T-helper 2 cell treated with Interferon-gamma antibody and Interleukin-4, amounts not matched to agents 100 ng/mL and 5 ng/mL, for 36 hours (primary cell): ENCODE data around the gene ANKRD31. TPM values are rescaled to one million over a fixed set of nuclear protein-coding genes. Genes with fewer than 3 reads are reported as not detected.
"Not testable (repeated sequence)": the region's sequence is repeated elsewhere in the genome, so short reads cannot be mapped to it uniquely, and the experiment has no call there.

ENCODE experiments used
- intact Hi-C: fragments of 100-400 bp; cut with micrococcal nuclease; formaldehyde crosslinking; loops from one replicate; pipeline ENCODE4 v1.15.1; 2023
- total RNA-seq: library from RNA; stranded (reverse); gene quantifications from 2 replicates; pipeline ENCODE4 v1.2.3, GENCODE V29; 2022

Gene ANKRD31
- total RNA-seq, 1 donor from 2014 or later = 0.16 TPM

- intact Hi-C loops = no loop called here
Observed at GRCh38 chr5:75156585-75156984, 80.1 kb downstream of the ANKRD31 start.

DNA sequence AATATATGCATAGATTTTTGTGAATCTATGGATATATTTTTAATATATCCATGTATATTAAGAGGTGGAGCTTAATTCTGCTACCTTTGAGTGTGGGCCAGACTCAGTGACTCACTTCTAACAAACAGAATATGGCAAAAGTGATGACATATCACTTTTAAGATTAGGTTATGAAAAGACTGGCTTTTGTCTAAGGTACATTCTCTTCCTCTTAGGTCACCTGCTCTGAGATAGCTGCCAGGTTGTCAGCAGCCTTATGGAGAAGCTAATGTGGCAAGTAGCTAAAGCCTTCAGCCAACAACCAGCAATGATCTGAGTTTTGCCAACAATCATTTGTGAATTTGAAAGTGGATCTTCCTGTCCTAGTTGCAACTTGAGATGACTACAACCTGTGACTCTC, 83.8 kb downstream of the ANKRD31 start:
- intact Hi-C loops = no loop called here

DNA sequence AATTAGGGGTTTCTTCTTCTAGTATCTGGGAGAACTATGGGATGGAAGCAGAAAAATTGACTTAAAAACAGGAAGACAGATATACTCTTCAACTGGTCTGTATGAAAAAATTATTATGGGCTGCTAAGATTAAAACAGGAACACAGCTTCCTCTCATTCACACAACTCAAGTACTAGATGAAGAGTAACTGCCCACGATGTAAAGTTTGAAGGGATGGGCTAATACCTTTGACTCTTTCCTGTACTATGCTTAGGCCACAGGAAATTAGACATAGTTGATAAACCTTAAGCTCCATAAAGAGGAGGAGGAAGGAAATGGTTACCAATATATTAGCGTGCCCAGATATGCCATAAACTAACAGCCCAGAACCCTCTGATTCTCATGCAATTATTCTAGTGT, 88.6 kb downstream of the ANKRD31 start:
- intact Hi-C loops = no loop called here

GRCh38 chr5:75142566-75143136, 94.0 kb downstream of the ANKRD31 start:
- intact Hi-C loops = no loop called here

GRCh38 chr5:75140277-75140676, 96.4 kb downstream of the ANKRD31 start:
- intact Hi-C loops = no loop called here

DNA sequence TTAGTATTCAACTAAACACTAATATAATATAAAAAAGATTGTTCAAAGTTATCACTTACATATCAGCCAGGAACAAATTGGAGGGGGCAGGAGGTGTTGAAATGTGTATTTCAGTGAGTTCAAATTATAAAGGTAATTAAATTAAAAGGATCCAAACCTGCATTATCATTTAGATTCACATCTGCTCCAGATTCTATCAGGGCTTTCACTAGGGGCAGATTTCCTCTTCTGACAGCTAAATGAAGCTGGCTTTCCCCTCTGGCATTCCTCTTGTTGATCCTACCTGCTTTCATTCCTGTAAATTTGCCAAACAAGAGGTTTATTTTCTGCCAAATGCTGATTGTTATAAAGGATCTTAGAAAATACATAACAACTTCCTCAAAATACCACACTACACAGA, 98.0 kb downstream of the ANKRD31 start:
- intact Hi-C loops = no loop called here

DNA sequence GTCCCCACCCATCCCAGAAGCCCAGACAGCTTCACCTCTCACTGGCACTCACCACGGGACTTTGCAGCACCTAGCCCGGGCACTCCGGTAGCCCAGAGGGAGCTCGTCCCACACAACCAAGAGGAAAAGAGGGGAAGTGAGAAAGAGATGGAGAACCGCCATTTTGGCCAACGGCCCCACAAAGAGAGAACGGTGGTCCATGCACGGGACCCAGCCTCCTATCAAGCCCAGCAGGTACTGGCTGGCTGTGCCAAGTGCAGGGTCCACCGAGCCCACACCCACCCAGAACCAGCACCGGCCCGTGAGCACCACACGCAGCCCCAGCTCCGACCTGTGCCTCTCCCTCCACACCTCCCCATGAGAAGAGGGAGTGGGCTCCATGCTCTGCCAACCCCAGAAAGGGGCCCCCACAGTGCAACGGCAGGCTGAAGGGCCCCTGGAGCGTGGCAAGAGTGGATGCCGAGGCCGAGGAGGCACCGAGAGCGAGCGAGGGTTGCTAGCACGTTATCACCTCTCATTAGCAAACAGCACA, 105.8 kb downstream of the ANKRD31 start:
- intact Hi-C loops = no loop called here

DNA sequence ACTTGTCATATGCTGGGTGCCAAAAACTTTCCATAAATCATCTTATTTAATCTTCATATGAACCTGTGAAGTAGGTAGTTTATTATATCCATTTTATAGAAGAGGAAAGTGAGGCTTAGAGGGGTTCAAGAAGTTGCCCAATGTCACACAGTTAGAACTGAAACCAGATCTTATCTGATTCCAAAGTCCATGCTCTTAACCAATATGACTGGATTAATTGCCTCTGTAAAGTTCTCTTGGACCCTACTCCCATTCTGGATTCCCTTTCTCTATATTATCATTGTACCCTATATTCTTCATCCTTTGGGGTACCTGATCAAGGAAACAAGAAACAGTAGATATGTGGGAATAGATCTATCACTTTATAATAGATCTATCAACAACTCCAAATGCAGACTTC, 119.8 kb downstream of the ANKRD31 start:
- intact Hi-C loops = no loop called here

DNA sequence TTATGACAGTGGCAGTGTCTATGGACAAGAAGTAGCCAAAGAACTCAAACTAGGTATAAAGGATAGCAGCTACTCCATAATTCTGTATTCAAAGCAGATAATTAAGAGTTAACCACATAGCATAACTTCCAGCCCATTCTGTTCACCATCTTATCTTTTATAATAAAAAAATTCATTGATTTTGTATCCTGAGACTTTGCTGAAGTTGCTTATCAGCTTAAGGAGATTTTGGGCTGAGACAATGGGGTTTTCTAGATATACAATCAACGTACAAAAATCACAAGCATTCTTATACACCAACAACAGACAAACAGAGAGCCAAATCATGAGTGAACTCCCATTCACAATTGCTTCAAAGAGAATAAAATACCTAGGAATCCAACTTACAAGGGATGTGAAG, 122.4 kb downstream of the ANKRD31 start:
- intact Hi-C loops = not testable (repeated sequence)

GRCh38 chr5:75113354-75114113, 123.1 kb downstream of the ANKRD31 start:
- intact Hi-C loops = no loop called here

DNA sequence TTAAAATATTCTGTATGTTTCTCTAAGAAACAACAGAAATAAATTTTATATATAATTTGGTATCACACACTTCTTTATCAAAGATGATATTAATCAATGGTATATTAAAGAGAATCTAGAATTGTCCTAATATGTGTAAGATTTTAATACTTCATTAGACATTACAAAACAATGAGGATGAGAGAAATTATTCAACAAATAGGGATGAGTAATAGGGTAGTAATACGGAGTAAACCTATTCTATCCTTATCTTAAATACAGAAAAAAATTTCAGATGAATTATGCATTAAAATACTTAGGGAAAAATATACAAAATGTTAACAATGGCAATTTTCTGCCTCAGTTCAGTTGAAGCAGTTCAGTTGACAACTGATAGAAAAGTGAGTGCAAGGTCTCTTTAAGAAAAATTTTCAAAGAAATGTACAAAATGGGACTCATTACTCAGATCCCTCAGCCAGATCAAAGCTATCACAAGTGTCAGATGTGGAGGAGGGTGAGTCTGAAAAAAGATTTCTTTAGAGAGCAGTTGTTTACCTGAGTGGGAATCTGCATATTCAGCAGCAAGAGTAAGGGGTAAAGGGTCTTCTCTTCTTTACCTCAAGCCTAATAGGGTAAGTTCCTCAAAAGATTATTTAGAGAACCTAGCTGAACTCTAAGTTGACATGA, 127.6 kb downstream of the ANKRD31 start:
- intact Hi-C loops = no loop called here

GRCh38 chr5:75108515-75108914, 128.2 kb downstream of the ANKRD31 start:
- intact Hi-C loops = no loop called here

- intact Hi-C loops = not testable (repeated sequence)
Observed at GRCh38 chr5:75095956-75096355, 140.7 kb downstream of the ANKRD31 start.

DNA sequence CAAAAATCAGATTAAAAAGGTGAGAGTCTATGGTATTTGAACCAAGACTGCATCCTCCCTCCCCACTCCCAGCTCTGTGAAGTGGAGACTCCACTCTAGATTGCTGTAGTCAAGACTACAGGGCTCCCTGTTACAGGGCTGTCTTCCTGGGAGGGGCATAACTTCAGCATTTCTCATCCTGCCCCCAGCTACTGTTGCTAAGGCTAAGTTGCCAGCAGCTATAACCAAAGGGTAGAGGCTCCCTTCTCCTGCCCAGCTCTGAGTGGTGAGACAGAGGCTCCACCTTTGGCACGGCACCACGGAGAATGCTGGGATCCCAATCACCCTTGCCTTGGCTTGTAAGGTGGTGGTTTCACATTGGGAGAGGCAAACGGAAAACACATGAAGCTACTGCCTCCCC, 145.1 kb downstream of the ANKRD31 start:
- intact Hi-C loops = no loop called here

DNA sequence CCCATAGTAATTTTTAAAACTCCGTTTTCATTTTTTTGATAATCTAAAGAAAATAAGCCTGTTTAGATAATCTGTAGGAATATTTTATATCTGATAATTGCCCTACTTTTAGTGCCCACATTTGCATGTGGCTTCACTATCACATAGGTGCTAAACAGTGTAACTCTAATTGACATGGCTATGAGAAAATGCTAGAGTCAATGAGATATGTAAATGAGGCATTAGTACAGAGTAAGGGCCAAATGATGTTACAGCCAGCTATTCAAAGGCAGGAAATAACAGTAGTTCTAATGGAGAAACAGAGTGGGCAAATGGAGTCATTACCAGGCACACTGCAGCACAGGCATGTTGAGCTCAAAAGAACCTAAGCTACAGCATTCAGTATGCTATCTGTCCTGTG, 147.0 kb downstream of the ANKRD31 start:
- intact Hi-C loops = no loop called here

GRCh38 chr5:75089137-75089536, 147.5 kb downstream of the ANKRD31 start:
- intact Hi-C loops = no loop called here

DNA sequence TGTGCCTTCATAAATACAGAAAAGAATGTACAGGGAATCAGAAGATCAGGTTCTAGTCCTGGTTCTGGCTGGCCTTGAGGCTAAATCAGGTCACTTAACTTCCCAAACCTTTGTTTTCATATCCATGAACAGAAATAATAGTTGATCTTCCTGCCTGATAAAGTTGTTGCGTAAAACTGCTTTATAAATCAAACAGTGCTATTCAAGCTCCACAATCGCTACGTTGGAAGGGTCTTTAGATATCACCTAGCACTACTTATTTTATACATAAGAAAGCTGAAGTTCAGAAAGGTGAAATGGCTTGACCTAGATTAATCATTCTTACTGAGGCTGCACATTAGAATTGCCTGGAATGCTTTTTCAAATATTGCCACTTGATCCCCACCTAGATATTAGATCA, 148.0 kb downstream of the ANKRD31 start:
- intact Hi-C loops = no loop called here

GRCh38 chr5:75081510-75081909, 155.2 kb downstream of the ANKRD31 start:
- intact Hi-C loops = no loop called here

DNA sequence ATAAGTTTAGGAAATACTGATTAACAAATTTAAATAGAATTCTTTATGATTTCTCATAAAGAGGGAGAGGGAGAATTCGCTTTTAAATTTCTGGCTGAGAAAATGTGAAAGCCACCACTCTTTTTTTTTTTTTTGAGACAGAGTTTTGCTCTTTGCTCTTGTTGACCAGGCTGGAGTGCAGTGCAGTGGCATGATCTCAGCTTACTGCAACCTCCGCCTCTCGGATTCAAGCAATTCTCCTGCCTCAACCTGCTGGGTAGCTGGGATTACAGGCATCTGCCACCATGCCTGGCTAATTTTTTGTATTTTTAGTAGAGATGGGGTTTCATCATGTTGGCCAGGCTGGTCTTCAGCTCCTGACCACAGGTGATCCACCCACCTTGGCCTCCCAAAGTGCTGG, 157.3 kb downstream of the ANKRD31 start:
- intact Hi-C loops = not testable (repeated sequence)

DNA sequence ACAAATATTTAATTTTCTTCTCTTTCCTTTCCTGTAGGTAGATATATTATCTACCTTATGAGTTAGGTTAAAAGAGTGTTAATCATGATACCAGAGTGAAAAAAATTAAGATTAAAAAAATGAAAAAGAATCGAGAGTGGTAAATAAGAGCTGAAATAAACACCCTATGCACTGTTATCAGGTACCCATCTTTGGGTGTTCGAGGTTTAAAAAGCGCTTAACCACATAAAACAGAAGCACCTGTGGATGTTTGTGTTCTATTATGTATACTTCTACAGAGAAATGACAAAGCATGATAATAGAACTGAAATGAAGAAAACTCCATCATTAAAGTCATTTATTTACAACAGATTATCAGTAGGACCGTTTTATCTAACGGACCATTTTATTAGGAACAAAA, 158.7 kb downstream of the ANKRD31 start:
- intact Hi-C loops = no loop called here

GRCh38 chr5:75072061-75072460, 164.6 kb downstream of the ANKRD31 start:
- intact Hi-C loops = no loop called here

DNA sequence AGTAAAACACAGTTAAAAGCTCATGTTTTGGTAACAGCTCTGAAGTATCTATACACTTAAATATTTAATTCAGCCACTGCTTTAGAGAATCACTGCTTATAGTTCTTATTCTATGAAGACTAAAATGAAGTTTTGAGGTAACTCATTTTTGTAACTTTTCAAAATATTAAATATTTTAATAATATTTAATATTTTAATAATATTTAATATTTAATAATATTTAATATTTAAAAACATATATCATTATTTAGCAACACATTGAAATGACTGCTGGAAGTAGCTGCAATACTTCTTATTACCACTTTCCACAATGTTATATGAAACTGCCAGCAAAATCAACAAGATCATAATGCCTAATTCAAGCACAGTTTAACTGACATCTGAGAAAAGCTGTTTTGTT, 165.6 kb downstream of the ANKRD31 start:
- intact Hi-C loops = no loop called here
